ENCODE data around the gene MAPKAPK2. TPM values are rescaled to one million over a fixed set of nuclear protein-coding genes. Genes with fewer than 3 reads are reported as not detected.

The MAPKAPK2 gene
- total RNA-seq, 2 experiments from 2014 or later, result 157 to 166 TPM

GRCh38 chr1:206772243-206772937, 87.7 kb downstream of the MAPKAPK2 start, which contains the start of gene IL10:
IL10 (minus strand) TSS chr1:206772494; CDS start chr1:206772435, 59 bp downstream.
- Mint-ChIP-seq H3K27me3 (no peaks in the 10 kb centered on the region), H3K36me3 (ENCODE audit: low read depth) (no peaks in the 10 kb centered on the region), H3K9me3 (no peaks in the 10 kb centered on the region), H3K4me1 (ENCODE audit: low read depth) (peaks cover 56% of the 10 kb centered on the region), H3K27ac (peak within 1 kb of the TSS; percentile 69), H3K4me3 (peak within 1 kb of the TSS; percentile 36)
- intact Hi-C loops (cut with DNase I, micrococcal nuclease), result loop anchor here (2.0 to 5.0 kb wide), 2 partner anchors 20 to 35 kb away; no protein-coding TSS in a partner anchor
- no peak for TF ChIP-seq CTCF (IDR thresholded peaks at IDR 0.05)
- no peaks in the 10 kb centered on the region for H3K27me3 ChIP-seq (ENCODE audit: control insufficient read depth in 1 of 2, insufficient read depth in 2 of 2, low read length in 2 of 2)
- CTCF ChIA-PET, result interaction anchor here (0.7 to 3.5 kb wide), 3 partner anchors 9 to 37 kb away, joined by 3 to 12 read pairs (median 3); no protein-coding TSS in a partner anchor
- no peaks in the 10 kb centered on the region for H3K9me3 ChIP-seq (ENCODE audit: control insufficient read depth in 1 of 2, insufficient read depth in 1 of 2, low read length in 2 of 2)
- DNase-seq (no peak), ATAC-seq (ENCODE audit: poor library complexity) (no peak)
- H3K4me1 ChIP-seq (ENCODE audit: insufficient read depth, low read length), result peaks cover 66% of the 10 kb centered on the region
- no peaks in the 10 kb centered on the region for H3K36me3 ChIP-seq (ENCODE audit: insufficient read depth, low read length)
- no peak within 1 kb of the TSS for H3K27ac ChIP-seq (ENCODE audit: low read depth in 1 of 2, low read length in 2 of 2)
- no peak within 1 kb of the TSS for H3K4me3 ChIP-seq (ENCODE audit: low read length)
- POLR2A ChIA-PET, result interaction anchor here (0.8 to 5.3 kb wide), 7 partner anchors 12 to 214 kb away, joined by 3 to 41 read pairs (median 8); partner anchors contain the start of gene FCMR

- Mint-ChIP-seq H3K27ac (no peak overlapping the region), H3K36me3 (ENCODE audit: low read depth) (no peaks in the 10 kb centered on the region), H3K4me3 (no peak overlapping the region), H3K9me3 (no peaks in the 10 kb centered on the region), H3K4me1 (ENCODE audit: low read depth) (peaks cover 42% of the 10 kb centered on the region), H3K27me3 (no peaks in the 10 kb centered on the region)
- Histone ChIP-seq H3K27me3 (ENCODE audit: control insufficient read depth in 1 of 2, insufficient read depth in 2 of 2, low read length in 2 of 2) (no peaks in the 10 kb centered on the region), H3K27ac (ENCODE audit: low read depth in 1 of 2, low read length in 2 of 2) (no peak overlapping the region), H3K9me3 (ENCODE audit: control insufficient read depth in 1 of 2, insufficient read depth in 1 of 2, low read length in 2 of 2) (no peaks in the 10 kb centered on the region), H3K4me3 (ENCODE audit: low read length) (no peak overlapping the region), H3K36me3 (ENCODE audit: insufficient read depth, low read length) (no peaks in the 10 kb centered on the region), H3K4me1 (ENCODE audit: insufficient read depth, low read length) (peaks cover 52% of the 10 kb centered on the region)
- DNase-seq, result no peak
- ChIA-PET POLR2A (no interaction called here), CTCF (interaction anchor here (0.5 to 1.5 kb wide), 2 partner anchors 13 to 139 kb away, joined by 3 to 5 read pairs; partner anchors contain the start of gene DYRK3)
- no peak for TF ChIP-seq CTCF (IDR thresholded peaks at IDR 0.05)
- no peak for ATAC-seq (ENCODE audit: poor library complexity)
- intact Hi-C loops (cut with DNase I, micrococcal nuclease), result loop anchor here in 1 of 2 experiments (5.0 kb wide), 1 partner anchor 37 kb away; no protein-coding TSS in a partner anchor
These were observed 89.4 kb downstream of the MAPKAPK2 start for GRCh38 chr1:206774093-206774492.

GRCh38 chr1:206776229-206776628, 91.5 kb downstream of the MAPKAPK2 start:
- Mint-ChIP-seq H3K4me3 (no peak overlapping the region), H3K4me1 (ENCODE audit: low read depth) (peaks cover 21% of the 10 kb centered on the region), H3K27me3 (no peaks in the 10 kb centered on the region), H3K9me3 (no peaks in the 10 kb centered on the region), H3K27ac (no peak overlapping the region), H3K36me3 (ENCODE audit: low read depth) (no peaks in the 10 kb centered on the region)
- Histone ChIP-seq H3K36me3 (ENCODE audit: insufficient read depth, low read length) (no peaks in the 10 kb centered on the region), H3K9me3 (ENCODE audit: control insufficient read depth in 1 of 2, insufficient read depth in 1 of 2, low read length in 2 of 2) (no peaks in the 10 kb centered on the region), H3K4me3 (ENCODE audit: low read length) (no peak overlapping the region), H3K27ac (ENCODE audit: low read depth in 1 of 2, low read length in 2 of 2) (no peak overlapping the region), H3K4me1 (ENCODE audit: insufficient read depth, low read length) (peaks cover 32% of the 10 kb centered on the region), H3K27me3 (ENCODE audit: control insufficient read depth in 1 of 2, insufficient read depth in 2 of 2, low read length in 2 of 2) (no peaks in the 10 kb centered on the region)
- TF ChIP-seq CTCF (IDR thresholded peaks at IDR 0.05), result no peak
- ChIA-PET POLR2A (interaction anchor here (2.8 kb wide), 1 partner anchor 10 kb away, joined by 10 read pairs; no protein-coding TSS in a partner anchor), CTCF (interaction anchor here (0.6 to 0.7 kb wide), 2 partner anchors 7 to 135 kb away, joined by 4 read pairs; no protein-coding TSS in a partner anchor)
- no peak for ATAC-seq (ENCODE audit: poor library complexity)
- intact Hi-C loops (cut with DNase I, micrococcal nuclease), result no loop called here
- no peak for DNase-seq

Measured in CD4-positive, alpha-beta T cell (primary cell).